HG03432 (cell line): ENCODE measurements around the gene SUSD1.
"Not testable (repeated sequence)": the region's sequence is repeated elsewhere in the genome, so short reads cannot be mapped to it uniquely, and the experiment has no call there.

Experiments used
- ATAC-seq: cut with Tn5 transposase; IDR thresholded peaks from one replicate; pipeline ENCODE4 v1.9.1; 2021; ENCODE audit warnings: mild to moderate bottlenecking, moderate library complexity; ENCODE audit not compliant: unreplicated experiment

SUSD1 gene

GRCh38 chr9:112104401-112104800 lies 70.7 kb downstream of the SUSD1 start:
- no peak for ATAC-seq

- no peak for ATAC-seq
Measured at GRCh38 chr9:112103405-112103804, 71.7 kb downstream of the SUSD1 start.

GRCh38 chr9:112097712-112098688 lies 77.1 kb downstream of the SUSD1 start:
- ATAC-seq, result peak; percentile 81

GRCh38 chr9:112094948-112095681 lies 80.0 kb downstream of the SUSD1 start:
- ATAC-seq, result no peak

GRCh38 chr9:112094241-112094640 lies 80.9 kb downstream of the SUSD1 start:
- no peak for ATAC-seq

- no peak for ATAC-seq
Measured at GRCh38 chr9:112093870-112094216, 81.3 kb downstream of the SUSD1 start.

- no peak for ATAC-seq
Measured at GRCh38 chr9:112093147-112093869, 81.8 kb downstream of the SUSD1 start.

GRCh38 chr9:112091810-112092209 lies 83.3 kb downstream of the SUSD1 start:
- ATAC-seq, result no peak

GRCh38 chr9:112087506-112087905 lies 87.6 kb downstream of the SUSD1 start:
- no peak for ATAC-seq

- ATAC-seq, result no peak
Measured at GRCh38 chr9:112086627-112087026, 88.5 kb downstream of the SUSD1 start.

GRCh38 chr9:112084907-112085306 lies 90.2 kb downstream of the SUSD1 start:
- ATAC-seq, result no peak

- ATAC-seq, result no peak
Measured at GRCh38 chr9:112084334-112084733, 90.8 kb downstream of the SUSD1 start.

GRCh38 chr9:112081918-112082729 lies 93.0 kb downstream of the SUSD1 start:
- ATAC-seq, result no peak

GRCh38 chr9:112080831-112081542 lies 94.1 kb downstream of the SUSD1 start:
- no peak for ATAC-seq

- ATAC-seq, result peak; percentile 80
Measured at GRCh38 chr9:112078432-112078831, 96.7 kb downstream of the SUSD1 start.

GRCh38 chr9:112076814-112077213 lies 98.3 kb downstream of the SUSD1 start:
- no peak for ATAC-seq

- no peak for ATAC-seq
Measured at GRCh38 chr9:112075009-112075378, 100.1 kb downstream of the SUSD1 start.

GRCh38 chr9:112074250-112075008 lies 100.7 kb downstream of the SUSD1 start:
- ATAC-seq, result peak; percentile 51

GRCh38 chr9:112073639-112074173 lies 101.4 kb downstream of the SUSD1 start:
- ATAC-seq, result not testable (repeated sequence)
